ACC112 (cell line): ENCODE data around the gene EP400.

Source experiments
- H2AFZ ChIP-seq: fragments of 200-600 bp; sonication (generic); one replicate; pipeline ENCODE4 v1.6.0; 2017; ENCODE audit warnings: antibody characterized with exemption, low read length; ENCODE audit not compliant: unreplicated experiment
- H3K27ac ChIP-seq: fragments of 200-600 bp; sonication (generic); 2 replicates; pipeline ENCODE4 v1.5.1; 2014; ENCODE audit warnings: low read depth, mild to moderate bottlenecking, antibody characterized with exemption, low read length, moderate library complexity
- H3K27me3 ChIP-seq: fragments of 200-600 bp; sonication (generic); 2 replicates; pipeline ENCODE4 v1.6.1; 2014; ENCODE audit warnings: mild to moderate bottlenecking, antibody characterized with exemption, low read length, moderate library complexity, mixed read lengths; ENCODE audit not compliant: insufficient read depth
- H3K36me3 ChIP-seq: fragments of 200-600 bp; sonication (generic); 2 replicates; pipeline ENCODE4 v1.6.1; 2016; ENCODE audit warnings: mild to moderate bottlenecking, antibody characterized with exemption, low read length, moderate library complexity, mixed read lengths; ENCODE audit not compliant: insufficient read depth
- H3K4me1 ChIP-seq: fragments of 200-600 bp; sonication (generic); one replicate; pipeline ENCODE4 v1.6.1; 2016; ENCODE audit warnings: low read length, mixed read lengths; ENCODE audit not compliant: insufficient read depth, unreplicated experiment, control insufficient read depth
- H3K4me3 ChIP-seq: fragments of 200-600 bp; sonication (generic); 2 replicates; pipeline ENCODE4 v1.5.1; 2014; ENCODE audit warnings: mild to moderate bottlenecking, low read depth, low read length
- H3K79me2 ChIP-seq: fragments of 200-600 bp; sonication (generic); one replicate; pipeline ENCODE4 v1.6.0; 2016; ENCODE audit warnings: low read length; ENCODE audit not compliant: control insufficient read depth, unreplicated experiment, insufficient read depth

The EP400 gene

GRCh38 chr12:132111654-132112304, 162.0 kb downstream of the EP400 start:
- no peaks in the 10 kb centered on the region for H3K27me3 ChIP-seq
- peaks cover 22% of the 10 kb centered on the region for H3K36me3 ChIP-seq
- H3K27ac ChIP-seq, result no peak overlapping the region

GRCh38 chr12:132114667-132115066, 164.9 kb downstream of the EP400 start:
- H3K4me1 ChIP-seq, result no peaks in the 10 kb centered on the region
- peaks cover 25% of the 10 kb centered on the region for H3K36me3 ChIP-seq
- H2AFZ ChIP-seq, result no peak overlapping the region
- H3K79me2 ChIP-seq, result no peaks in the 10 kb centered on the region
- H3K27me3 ChIP-seq, result no peaks in the 10 kb centered on the region
- H3K4me3 ChIP-seq, result no peak overlapping the region
- no peak overlapping the region for H3K27ac ChIP-seq

More at GRCh38 chr12:132111654-132112304, 162.0 kb downstream of the EP400 start:
- H3K79me2 ChIP-seq, result peaks cover 4% of the 10 kb centered on the region
- no peaks in the 10 kb centered on the region for H3K4me1 ChIP-seq
- H3K4me3 ChIP-seq, result no peak overlapping the region
- no peak overlapping the region for H2AFZ ChIP-seq

DNA sequence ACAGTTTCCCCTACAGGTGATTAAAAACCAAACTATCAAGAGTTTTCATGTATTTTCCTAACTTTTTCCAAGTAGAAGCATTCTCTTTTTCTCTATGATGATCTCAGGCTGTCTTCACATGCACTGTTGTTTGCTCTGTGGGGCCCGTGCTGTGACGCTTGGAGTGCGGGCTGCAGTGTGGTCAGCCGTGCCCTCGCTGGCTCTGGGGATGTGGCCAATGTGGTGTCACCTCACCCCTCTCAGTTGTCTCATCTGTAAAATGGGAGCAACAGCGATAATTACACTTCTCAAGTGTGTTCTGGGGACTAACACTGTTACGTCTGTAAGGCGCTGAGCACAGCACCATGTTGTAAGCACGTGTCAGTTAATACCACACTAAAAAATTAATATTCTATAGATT, 165.8 kb downstream of the EP400 start:
- no peaks in the 10 kb centered on the region for H3K79me2 ChIP-seq
- H3K27me3 ChIP-seq, result no peaks in the 10 kb centered on the region
- H3K4me1 ChIP-seq, result no peaks in the 10 kb centered on the region
- H3K27ac ChIP-seq, result no peak overlapping the region
- H3K4me3 ChIP-seq, result no peak overlapping the region
- H3K36me3 ChIP-seq, result peaks cover 25% of the 10 kb centered on the region
- H2AFZ ChIP-seq, result no peak overlapping the region

DNA sequence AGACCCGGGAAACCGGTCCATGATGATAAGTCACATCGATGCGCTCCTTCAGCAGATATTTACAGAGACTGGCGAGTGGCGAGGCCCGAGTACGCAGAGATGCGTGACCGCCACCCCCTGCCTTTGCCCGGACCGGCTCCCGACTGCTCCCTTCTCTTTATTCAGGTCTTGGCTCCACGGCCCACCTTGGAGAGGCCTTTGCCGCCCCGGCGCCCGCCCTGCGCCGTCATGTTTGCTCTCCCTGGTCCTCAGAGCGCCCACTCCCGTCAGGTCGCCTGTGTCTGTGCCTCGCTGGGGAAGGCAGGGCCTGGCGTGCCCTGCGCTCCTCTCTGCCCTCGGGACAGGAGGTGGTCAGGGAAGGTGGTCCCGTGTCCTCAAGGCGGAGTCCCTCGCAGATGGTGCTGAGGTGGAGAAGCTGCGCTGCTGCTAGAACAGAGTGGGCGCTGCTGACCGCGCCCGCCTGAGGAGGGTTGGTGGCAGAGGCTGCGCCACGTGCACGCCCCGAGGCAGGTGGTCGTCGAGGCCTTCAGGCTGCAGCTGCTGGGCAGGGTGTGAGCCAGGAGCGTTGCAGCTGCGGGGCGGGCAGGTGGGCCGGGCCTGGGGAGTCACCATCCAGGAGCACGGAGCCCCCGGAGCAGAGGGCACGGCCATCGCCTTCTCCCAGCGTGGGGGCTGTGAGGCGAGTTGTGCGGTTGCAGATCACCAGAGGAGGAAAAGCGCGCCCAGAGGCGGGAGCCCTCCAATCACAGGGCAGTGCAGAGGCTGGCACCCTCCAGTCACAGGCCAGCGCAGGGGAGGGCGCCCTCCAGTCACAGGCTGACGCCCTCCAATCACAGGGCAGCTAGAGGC, 167.2 kb downstream of the EP400 start:
- H3K27ac ChIP-seq, result no peak overlapping the region
- H3K4me3 ChIP-seq, result no peak overlapping the region
- H3K4me1 ChIP-seq, result no peaks in the 10 kb centered on the region
- H3K79me2 ChIP-seq, result no peaks in the 10 kb centered on the region
- H3K27me3 ChIP-seq, result no peaks in the 10 kb centered on the region
- peaks cover 32% of the 10 kb centered on the region for H3K36me3 ChIP-seq
- H2AFZ ChIP-seq, result no peak overlapping the region

GRCh38 chr12:132117558-132117875, 167.8 kb downstream of the EP400 start:
- Histone ChIP-seq H3K4me1 (no peaks in the 10 kb centered on the region), H2AFZ (no peak overlapping the region), H3K36me3 (peaks cover 38% of the 10 kb centered on the region), H3K4me3 (no peak overlapping the region), H3K27me3 (no peaks in the 10 kb centered on the region), H3K79me2 (no peaks in the 10 kb centered on the region), H3K27ac (no peak overlapping the region)

DNA sequence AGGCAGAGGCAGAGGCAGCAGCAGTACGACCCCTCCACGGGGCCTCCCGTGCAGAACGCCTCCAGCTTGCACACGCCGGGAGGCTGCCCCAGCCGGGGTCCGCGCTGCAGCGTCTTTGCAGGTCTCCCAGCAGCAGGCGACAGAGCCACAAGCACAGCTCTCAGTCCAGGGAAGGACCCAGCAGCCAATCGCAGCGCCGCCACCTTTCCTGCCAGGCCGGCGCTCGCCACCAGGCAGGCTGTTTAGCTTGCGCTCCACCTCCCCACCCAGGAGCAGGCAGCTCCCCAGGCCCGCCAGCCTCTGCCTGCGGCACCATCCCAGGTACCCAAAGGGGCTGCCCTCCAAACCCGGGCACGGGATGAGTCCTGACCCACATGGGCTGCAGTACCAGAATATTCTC, 169.1 kb downstream of the EP400 start:
- H3K79me2 ChIP-seq, result no peaks in the 10 kb centered on the region
- H3K27me3 ChIP-seq, result no peaks in the 10 kb centered on the region
- H3K4me3 ChIP-seq, result no peak overlapping the region
- H3K4me1 ChIP-seq, result no peaks in the 10 kb centered on the region
- H2AFZ ChIP-seq, result no peak overlapping the region
- H3K27ac ChIP-seq, result no peak overlapping the region
- peaks cover 46% of the 10 kb centered on the region for H3K36me3 ChIP-seq

GRCh38 chr12:132121283-132121682, 171.5 kb downstream of the EP400 start:
- peaks cover 54% of the 10 kb centered on the region for H3K36me3 ChIP-seq
- no peak overlapping the region for H3K4me3 ChIP-seq
- H2AFZ ChIP-seq, result no peak overlapping the region
- H3K79me2 ChIP-seq, result no peaks in the 10 kb centered on the region
- H3K27ac ChIP-seq, result no peak overlapping the region
- no peaks in the 10 kb centered on the region for H3K4me1 ChIP-seq
- H3K27me3 ChIP-seq, result no peaks in the 10 kb centered on the region

DNA sequence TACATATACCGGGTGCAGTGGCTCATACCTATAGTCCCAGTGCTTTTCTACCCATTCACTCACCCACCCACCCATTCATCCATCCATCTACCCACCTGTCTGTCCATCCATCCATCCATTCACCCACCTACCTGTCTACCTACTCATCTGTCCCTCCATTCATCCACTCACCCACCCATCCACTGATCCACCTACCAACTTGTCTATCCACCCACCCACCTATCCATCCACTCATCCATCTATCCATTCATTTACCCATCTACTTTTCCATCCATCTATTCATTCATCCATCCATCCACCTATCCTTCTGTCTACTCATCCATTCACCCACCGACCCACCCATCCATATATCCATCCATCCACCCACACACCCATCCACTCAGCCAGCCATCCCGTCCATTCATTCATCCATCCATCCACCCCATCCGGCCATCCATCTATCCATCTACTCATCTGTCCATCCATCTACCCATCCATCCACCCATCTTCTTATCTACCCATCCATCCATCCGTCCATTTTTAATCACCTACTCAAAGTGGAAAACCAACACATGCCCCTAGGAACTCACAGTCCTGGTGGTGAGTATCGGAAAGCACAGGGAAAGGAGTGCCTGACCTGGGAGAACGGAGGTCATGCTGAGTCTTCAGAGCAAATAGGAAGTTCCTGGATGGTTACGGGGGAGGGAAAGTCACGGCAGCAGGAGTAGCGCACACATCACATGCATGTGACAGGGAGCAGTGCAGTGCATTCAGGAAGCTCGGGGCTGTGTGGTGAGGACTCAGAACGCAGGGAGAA, 174.4 kb downstream of the EP400 start:
- Histone ChIP-seq H3K27me3 (no peaks in the 10 kb centered on the region), H3K27ac (no peak overlapping the region), H2AFZ (no peak overlapping the region), H3K79me2 (no peaks in the 10 kb centered on the region), H3K4me1 (no peaks in the 10 kb centered on the region), H3K4me3 (no peak overlapping the region), H3K36me3 (peaks cover 75% of the 10 kb centered on the region)

- Histone ChIP-seq H3K27me3 (no peaks in the 10 kb centered on the region), H3K4me3 (no peak overlapping the region), H3K4me1 (no peaks in the 10 kb centered on the region), H2AFZ (no peak overlapping the region), H3K36me3 (peaks cover 75% of the 10 kb centered on the region), H3K27ac (no peak overlapping the region), H3K79me2 (no peaks in the 10 kb centered on the region)
Measured at GRCh38 chr12:132124766-132125425, 175.2 kb downstream of the EP400 start.

GRCh38 chr12:132125736-132126135, 176.0 kb downstream of the EP400 start:
- Histone ChIP-seq H3K4me3 (no peak overlapping the region), H3K27ac (no peak overlapping the region), H2AFZ (no peak overlapping the region), H3K4me1 (no peaks in the 10 kb centered on the region), H3K36me3 (peaks cover 75% of the 10 kb centered on the region), H3K27me3 (no peaks in the 10 kb centered on the region), H3K79me2 (no peaks in the 10 kb centered on the region)
